Skeletal muscle satellite cell (primary cell): Measurements from ENCODE around the gene OLR1. TPM values are rescaled to one million over a fixed set of nuclear protein-coding genes. Genes with fewer than 3 reads are reported as not detected.
A peak's percentile ranks its signal among the peaks of the same experiment; 100 is the strongest.
"Not testable (repeated sequence)": the region's sequence is repeated elsewhere in the genome, so short reads cannot be mapped to it uniquely, and the experiment has no call there.

Experiments
- H3K27me3 ChIP-seq: 2 replicates; pipeline ENCODE4 v1.7.0; 2013; ENCODE audit warnings: low read length; ENCODE audit not compliant: control insufficient read depth, insufficient read depth
- H3K36me3 ChIP-seq: 2 replicates; pipeline ENCODE4 v1.7.0; 2013; ENCODE audit warnings: mild to moderate bottlenecking, control low read depth, low read length; ENCODE audit not compliant: insufficient read depth
- H3K4me1 ChIP-seq: 2 replicates; pipeline ENCODE4 v1.7.0; 2013; ENCODE audit warnings: low read length; ENCODE audit not compliant: control insufficient read depth, insufficient read depth
- H3K4me2 ChIP-seq: 2 replicates; pipeline ENCODE4 v1.7.0; 2013; ENCODE audit warnings: mild to moderate bottlenecking, low read length
- H3K4me3 ChIP-seq: 2 replicates; pipeline ENCODE4 v1.7.0; 2013; ENCODE audit warnings: low read length
- H3K9ac ChIP-seq: 2 replicates; pipeline ENCODE4 v1.7.0; 2013; ENCODE audit warnings: mild to moderate bottlenecking, low read depth, low read length, moderate library complexity
- H3K9me3 ChIP-seq: replicated peaks from 2 replicates; pipeline ENCODE4 v1.7.0; 2013; ENCODE audit warnings: mild to moderate bottlenecking, control low read depth, low read length
- total RNA-seq: library from RNA; depleted of rRNA; stranded (reverse); fragments of >200 nt; gene quantifications from 2 replicates; pipeline ENCODE4 v1.2.3, GENCODE V29; 2012; rRNA removed

The OLR1 gene
- under 0.01 TPM in 1 of 2 replicates, not detected in the other for total RNA-seq

GRCh38 chr12:10171973-10172728 lies at the start of gene OLR1:
TSS of gene OLR1 (minus strand) at chr12:10172132. CDS start at chr12:10172077, 55 bp downstream.
- H3K4me2 ChIP-seq, result no peak within 1 kb of the TSS
- H3K27me3 ChIP-seq, result peaks cover 5% of the 10 kb centered on the region
- no peaks in the 10 kb centered on the region for H3K36me3 ChIP-seq
- no peak within 1 kb of the TSS for H3K9ac ChIP-seq
- no peak within 1 kb of the TSS for H3K4me3 ChIP-seq
- H3K4me1 ChIP-seq, result no peaks in the 10 kb centered on the region
- H3K9me3 ChIP-seq, result no peaks in the 10 kb centered on the region

- Histone ChIP-seq H3K27me3 (no peaks in the 10 kb centered on the region), H3K36me3 (peaks cover 49% of the 10 kb centered on the region), H3K4me1 (peaks cover 6% of the 10 kb centered on the region), H3K4me3 (no peak overlapping the region), H3K9ac (no peak overlapping the region), H3K4me2 (no peak overlapping the region), H3K9me3 (no peaks in the 10 kb centered on the region)
Observed at GRCh38 chr12:10220398-10221077, 48.6 kb upstream of the OLR1 start.

DNA sequence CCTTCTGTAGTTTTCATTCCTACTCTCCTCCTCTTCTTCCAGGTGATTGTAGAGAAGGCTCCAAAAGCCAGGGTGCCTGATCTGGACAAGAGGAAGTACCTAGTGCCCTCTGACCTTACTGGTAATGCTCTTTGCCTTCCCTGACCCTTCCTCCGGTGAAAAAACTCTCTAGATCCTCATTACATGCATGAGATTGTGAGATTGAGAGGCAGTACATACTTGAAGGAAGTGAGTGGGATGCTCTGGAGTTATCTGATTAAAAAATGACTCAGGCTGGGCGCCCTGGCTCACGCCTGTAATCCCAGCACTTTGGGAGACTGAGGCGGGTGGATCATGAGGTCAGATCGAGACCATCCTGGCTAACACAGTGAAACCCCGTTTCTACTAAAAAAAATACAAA lies 46.1 kb upstream of the OLR1 start:
- H3K4me3 ChIP-seq, result no peak overlapping the region
- H3K36me3 ChIP-seq, result peaks cover 37% of the 10 kb centered on the region
- H3K4me1 ChIP-seq, result peaks cover 18% of the 10 kb centered on the region
- H3K27me3 ChIP-seq, result no peaks in the 10 kb centered on the region
- no peak overlapping the region for H3K9ac ChIP-seq
- no peaks in the 10 kb centered on the region for H3K9me3 ChIP-seq
- no peak overlapping the region for H3K4me2 ChIP-seq

- not testable (repeated sequence) for H3K27me3 ChIP-seq, H3K4me2 ChIP-seq, H3K4me3 ChIP-seq, H3K9me3 ChIP-seq, H3K9ac ChIP-seq
- peaks cover 18% of the 10 kb centered on the region for H3K4me1 ChIP-seq
- peaks cover 16% of the 10 kb centered on the region for H3K36me3 ChIP-seq
Observed at GRCh38 chr12:10215946-10216345, 44.0 kb upstream of the OLR1 start.

DNA sequence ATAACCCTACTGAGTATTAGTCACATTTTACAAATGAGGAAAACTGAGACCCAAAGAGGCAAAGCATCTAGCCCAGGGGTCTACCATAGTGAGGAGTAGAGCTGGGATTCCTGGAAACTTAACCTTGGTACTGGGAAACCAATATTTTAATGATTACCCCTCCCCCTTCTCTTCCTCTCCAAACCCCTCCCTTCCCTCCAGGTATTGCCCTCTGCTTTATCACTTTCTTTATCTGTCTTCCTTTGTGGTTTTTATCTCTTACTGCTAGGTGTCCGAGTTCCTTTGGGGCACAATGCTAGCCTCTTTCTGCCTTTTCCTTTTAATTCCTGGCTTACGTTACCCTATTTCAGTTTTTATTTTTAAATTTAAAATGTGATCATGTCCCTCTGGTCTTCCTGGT lies 43.5 kb upstream of the OLR1 start:
- Histone ChIP-seq H3K4me2 (peak overlapping the region; percentile 79), H3K9ac (no peak overlapping the region), H3K9me3 (no peaks in the 10 kb centered on the region), H3K4me3 (no peak overlapping the region), H3K36me3 (peaks cover 11% of the 10 kb centered on the region), H3K4me1 (peaks cover 16% of the 10 kb centered on the region), H3K27me3 (no peaks in the 10 kb centered on the region)

DNA sequence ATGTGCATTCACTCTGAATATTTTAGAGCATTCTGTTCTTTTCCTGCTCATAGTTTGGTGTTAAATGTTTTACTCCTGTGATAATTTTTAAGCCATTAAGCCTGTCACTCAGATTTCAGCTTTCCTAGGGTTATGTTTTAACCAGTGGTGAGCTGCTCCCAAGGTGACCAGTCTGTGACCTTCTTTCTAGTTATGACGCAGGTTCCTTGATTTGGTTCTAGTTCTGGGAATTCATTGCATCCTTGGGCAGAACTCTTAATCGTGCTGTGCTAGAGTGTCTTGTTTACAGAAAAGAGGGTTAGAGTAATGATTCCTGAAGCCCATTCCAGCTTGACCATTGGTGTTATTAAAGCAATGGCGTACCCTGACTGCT lies 42.9 kb upstream of the OLR1 start:
- Histone ChIP-seq H3K9ac (peak overlapping the region; percentile 87), H3K4me3 (peak overlapping the region; percentile 74), H3K9me3 (no peaks in the 10 kb centered on the region)

DNA sequence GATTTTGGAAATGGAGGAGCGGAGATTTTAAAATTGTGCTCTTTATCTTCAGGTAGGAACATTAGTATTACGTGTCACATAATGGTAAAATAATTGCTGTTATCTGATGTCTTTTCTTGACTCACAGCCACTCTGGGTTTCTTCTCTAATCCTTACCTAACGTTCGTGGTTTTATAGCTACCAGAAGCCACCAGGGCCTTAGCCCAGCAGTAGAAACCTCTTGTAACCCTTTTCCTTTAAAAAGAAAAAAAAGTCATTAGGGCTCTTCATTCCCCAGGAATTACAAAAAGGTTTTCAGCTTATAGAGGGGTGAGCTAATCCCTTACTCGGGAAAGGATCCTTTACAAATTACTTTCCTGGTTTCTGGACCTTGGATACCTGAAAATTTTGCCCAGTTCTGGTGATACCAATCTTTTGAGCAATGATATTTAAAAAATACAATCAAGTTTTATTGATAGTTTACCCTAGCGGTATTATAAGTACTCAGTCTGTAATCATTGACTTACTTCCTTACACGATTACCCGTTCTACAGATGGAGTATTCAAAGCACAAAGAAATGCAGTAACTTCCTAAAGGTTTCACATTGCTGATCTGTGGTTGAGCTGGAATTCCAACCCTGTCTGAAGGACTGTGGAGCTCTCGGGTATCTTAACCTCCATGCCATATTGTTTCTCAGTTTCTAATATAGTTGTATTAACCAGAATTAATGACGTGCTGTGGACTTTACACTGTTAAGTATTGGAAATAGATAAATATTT lies 42.4 kb upstream of the OLR1 start:
- Histone ChIP-seq H3K9ac (peak overlapping the region; percentile 87), H3K4me2 (peak overlapping the region; percentile 79)

More for the DNA sequence above, 42.9 kb upstream of the OLR1 start:
- Histone ChIP-seq H3K27me3 (no peaks in the 10 kb centered on the region), H3K36me3 (peaks cover 6% of the 10 kb centered on the region), H3K4me1 (peaks cover 13% of the 10 kb centered on the region), H3K4me2 (peak overlapping the region; percentile 79)

DNA sequence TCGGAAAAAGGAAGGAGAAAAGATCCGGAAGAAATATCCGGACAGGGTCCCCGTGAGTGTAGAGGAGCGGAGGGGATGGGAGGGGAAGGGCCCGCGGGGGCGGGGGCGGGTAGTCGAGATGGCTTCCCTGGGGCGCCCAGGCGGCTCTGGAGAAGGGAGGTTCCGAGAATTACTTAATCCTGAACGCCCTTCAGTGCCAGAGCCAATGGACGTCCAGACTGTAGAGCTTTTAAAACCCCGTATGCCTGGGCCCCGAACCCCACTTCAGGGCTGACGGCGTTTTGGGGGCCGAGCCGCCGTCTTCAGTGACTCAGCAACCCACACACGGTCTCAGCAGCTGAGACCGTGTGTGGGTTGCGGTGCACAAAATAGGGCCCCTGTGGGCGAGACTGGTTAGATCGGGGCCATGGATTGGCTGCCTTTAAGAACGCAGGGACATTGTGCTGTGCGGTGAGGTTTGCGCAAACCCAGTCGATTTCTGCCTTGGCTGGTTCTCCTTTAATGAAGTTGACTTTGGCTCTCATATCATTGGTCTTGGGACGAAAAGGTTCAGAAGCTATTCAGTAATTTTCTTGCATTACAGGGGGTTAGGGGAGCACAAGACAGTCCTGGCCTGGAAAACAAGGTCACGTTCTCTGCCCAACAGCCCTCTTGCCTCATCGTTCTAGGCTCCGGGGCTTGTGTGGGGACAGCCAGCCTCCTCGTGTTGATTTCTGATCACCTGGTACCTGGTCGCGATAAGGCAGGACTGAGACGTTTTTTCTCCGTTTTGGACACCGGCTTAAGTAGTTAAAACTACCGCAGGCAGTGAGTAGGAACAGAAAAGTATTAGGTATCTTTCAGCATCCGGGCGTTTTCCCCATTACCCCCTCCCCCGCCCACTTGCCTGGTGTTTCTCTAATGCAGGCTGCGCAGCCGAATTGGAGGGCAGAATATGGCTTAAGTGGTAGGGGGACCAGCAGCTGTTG lies 41.5 kb upstream of the OLR1 start:
- Histone ChIP-seq H3K9ac (peak overlapping the region; percentile 87), H3K36me3 (peaks cover 3% of the 10 kb centered on the region), H3K27me3 (no peaks in the 10 kb centered on the region), H3K4me1 (peaks cover 13% of the 10 kb centered on the region), H3K4me3 (peak overlapping the region; percentile 74), H3K9me3 (no peaks in the 10 kb centered on the region), H3K4me2 (peak overlapping the region; percentile 79)

More for the DNA sequence above, 42.4 kb upstream of the OLR1 start:
- Histone ChIP-seq H3K4me1 (peaks cover 13% of the 10 kb centered on the region), H3K36me3 (peaks cover 3% of the 10 kb centered on the region), H3K9me3 (no peaks in the 10 kb centered on the region), H3K4me3 (peak overlapping the region; percentile 74), H3K27me3 (no peaks in the 10 kb centered on the region)

DNA sequence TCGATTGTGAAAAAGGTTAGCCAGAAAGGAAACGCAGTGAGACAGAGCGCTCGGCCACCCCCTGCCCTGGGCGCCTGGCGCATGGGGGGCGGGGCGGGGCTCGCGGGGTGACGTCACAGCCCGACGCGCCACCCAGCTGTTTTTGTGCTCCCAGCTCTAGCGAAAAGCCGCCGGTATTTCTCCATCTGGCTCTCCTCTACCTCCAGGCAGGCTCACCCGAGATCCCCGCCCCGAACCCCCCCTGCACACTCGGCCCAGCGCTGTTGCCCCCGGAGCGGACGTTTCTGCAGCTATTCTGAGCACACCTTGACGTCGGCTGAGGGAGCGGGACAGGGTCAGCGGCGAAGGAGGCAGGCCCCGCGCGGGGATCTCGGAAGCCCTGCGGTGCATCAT lies 40.8 kb upstream of the OLR1 start, which contains the start of gene GABARAPL1:
Gene GABARAPL1, plus strand, starts transcription at position 139 of the 393 bp plus-strand sequence. Its CDS starts 253 bp downstream, at position 392.
- H3K4me1 ChIP-seq, result peaks cover 13% of the 10 kb centered on the region
- H3K4me3 ChIP-seq, result peak within 1 kb of the TSS; percentile 74
- H3K4me2 ChIP-seq, result peak within 1 kb of the TSS; percentile 79
- no peaks in the 10 kb centered on the region for H3K36me3 ChIP-seq
- no peaks in the 10 kb centered on the region for H3K27me3 ChIP-seq
- no peaks in the 10 kb centered on the region for H3K9me3 ChIP-seq
- peak within 1 kb of the TSS; percentile 87 for H3K9ac ChIP-seq

DNA sequence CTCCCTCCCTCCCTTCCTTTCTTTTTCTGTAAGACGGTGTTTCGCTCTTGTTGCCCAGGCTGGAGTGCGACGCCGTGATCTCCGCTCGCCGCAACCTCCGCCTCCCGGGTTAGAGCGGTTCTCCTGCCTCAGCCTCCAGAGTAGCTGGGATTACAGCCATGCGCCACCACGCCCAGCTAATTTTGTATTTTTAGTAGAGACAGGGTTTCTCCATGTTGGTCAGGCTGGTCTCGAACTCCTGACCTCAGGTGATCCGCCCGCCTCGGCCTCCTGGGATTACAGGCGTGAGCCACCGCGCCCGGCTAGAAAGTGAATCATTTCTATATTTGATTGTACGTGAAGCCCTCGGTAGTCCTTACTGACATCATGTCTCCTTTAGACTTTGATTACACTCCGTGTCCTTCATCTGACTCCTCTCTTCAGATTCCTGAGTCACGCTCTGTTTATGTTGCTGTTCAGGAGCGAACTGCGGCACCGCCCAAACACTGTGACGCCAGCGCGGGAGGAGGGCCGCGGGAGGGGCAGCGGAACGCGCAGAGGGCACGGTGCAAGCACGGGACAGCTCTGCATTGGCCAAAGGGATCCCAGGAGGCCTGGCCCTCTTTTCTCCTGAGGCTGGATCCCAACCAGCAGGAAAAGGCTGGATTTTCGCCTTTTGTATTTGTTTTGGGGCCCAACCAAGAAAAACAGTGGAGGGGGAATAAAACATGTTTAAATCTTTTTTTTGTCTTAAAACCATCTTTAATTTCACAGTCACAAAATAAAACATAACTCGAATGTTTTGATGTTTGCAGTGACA lies 40.2 kb upstream of the OLR1 start:
- no peaks in the 10 kb centered on the region for H3K27me3 ChIP-seq
- peak overlapping the region; percentile 74 for H3K4me3 ChIP-seq
- H3K4me1 ChIP-seq, result peaks cover 13% of the 10 kb centered on the region
- peak overlapping the region; percentile 79 for H3K4me2 ChIP-seq
- H3K9me3 ChIP-seq, result no peaks in the 10 kb centered on the region
- no peaks in the 10 kb centered on the region for H3K36me3 ChIP-seq
- H3K9ac ChIP-seq, result peak overlapping the region; percentile 87
